Measurements from ENCODE around the gene MTX1. TPM values are rescaled to one million over a fixed set of nuclear protein-coding genes. Genes with fewer than 3 reads are reported as not detected.

Gene MTX1
- total and polyA plus RNA-seq, 9 of the 15 experiments (the other 6 are each of a cell fraction or from before 2014, with no cell fraction given), result 29.1 to 98.4 (median 66.9) TPM

DNA sequence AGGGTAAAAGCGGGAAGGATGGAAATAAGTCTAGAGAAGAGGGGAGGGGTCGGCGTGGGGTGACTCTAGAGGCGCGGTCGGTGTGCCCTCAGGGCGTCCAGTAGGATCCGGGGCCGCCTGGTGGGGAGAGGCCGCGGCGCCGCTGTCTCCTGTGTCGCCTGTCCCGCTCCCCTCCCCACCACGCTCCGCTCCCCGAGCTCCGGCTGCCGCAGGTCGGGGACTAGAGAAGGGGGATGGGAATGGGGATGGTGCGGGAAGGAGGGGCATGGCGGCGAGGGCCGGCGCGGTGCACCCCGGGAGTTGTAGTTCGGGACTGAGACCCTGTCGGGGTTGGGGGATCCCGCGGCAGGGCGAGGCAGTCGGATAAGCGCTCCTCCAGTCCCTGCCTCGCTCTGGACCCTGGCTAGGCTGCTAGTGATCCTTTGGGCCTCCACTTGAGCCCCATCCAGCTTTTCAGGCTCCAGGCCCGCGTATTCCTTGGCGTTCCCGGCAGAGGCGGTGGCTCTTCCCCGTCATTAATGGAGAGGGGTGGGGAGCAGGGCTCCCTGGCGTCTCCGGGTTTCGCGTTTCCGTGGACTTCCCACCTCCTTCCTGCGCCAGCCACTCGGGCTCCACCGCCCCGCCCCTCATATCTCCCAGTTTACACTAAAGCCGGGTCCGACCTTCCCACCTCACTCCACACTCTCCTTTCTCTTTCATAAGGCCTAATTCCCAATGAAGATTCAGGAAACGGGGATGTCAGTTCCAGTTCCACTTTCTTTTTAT is 46.9 kb downstream of the MTX1 start, which contains the start of gene ENTREP3 (continued):
- TF ChIP-seq, protein P1, sequence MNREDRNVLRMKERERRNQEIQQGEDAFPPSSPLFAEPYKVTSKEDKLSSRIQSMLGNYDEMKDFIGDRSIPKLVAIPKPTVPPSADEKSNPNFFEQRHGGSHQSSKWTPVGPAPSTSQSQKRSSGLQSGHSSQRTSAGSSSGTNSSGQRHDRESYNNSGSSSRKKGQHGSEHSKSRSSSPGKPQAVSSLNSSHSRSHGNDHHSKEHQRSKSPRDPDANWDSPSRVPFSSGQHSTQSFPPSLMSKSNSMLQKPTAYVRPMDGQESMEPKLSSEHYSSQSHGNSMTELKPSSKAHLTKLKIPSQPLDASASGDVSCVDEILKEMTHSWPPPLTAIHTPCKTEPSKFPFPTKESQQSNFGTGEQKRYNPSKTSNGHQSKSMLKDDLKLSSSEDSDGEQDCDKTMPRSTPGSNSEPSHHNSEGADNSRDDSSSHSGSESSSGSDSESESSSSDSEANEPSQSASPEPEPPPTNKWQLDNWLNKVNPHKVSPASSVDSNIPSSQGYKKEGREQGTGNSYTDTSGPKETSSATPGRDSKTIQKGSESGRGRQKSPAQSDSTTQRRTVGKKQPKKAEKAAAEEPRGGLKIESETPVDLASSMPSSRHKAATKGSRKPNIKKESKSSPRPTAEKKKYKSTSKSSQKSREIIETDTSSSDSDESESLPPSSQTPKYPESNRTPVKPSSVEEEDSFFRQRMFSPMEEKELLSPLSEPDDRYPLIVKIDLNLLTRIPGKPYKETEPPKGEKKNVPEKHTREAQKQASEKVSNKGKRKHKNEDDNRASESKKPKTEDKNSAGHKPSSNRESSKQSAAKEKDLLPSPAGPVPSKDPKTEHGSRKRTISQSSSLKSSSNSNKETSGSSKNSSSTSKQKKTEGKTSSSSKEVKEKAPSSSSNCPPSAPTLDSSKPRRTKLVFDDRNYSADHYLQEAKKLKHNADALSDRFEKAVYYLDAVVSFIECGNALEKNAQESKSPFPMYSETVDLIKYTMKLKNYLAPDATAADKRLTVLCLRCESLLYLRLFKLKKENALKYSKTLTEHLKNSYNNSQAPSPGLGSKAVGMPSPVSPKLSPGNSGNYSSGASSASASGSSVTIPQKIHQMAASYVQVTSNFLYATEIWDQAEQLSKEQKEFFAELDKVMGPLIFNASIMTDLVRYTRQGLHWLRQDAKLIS (CRISPR knock-in tag; IDR thresholded peaks at IDR 0.05), result 0 out of 2 replicates have a peak, but pooled peaks have one; percentile 33
- TF ChIP-seq KDM4B (IDR thresholded peaks at IDR 0.05; ENCODE audit: borderline replicate concordance in 2 of 2, low read depth in 1 of 2), result peak in 1 of 2 experiments; percentile 74; a peak in 1 of 4 replicates
- peak; percentile 63 for TF ChIP-seq ATF7 (IDR thresholded peaks at IDR 0.05)
- no peak for TF ChIP-seq CBX8 (IDR thresholded peaks at IDR 0.05; ENCODE audit: borderline replicate concordance, extremely low read depth, low read depth, low read length, poor library complexity, severe bottlenecking)
- TF ChIP-seq NR1H2 (CRISPR knock-in tag; IDR thresholded peaks at IDR 0.05), result no peak
- TF ChIP-seq MCM5 (IDR thresholded peaks at IDR 0.05; ENCODE audit: low read depth), result no peak
- TF ChIP-seq, protein P2, sequence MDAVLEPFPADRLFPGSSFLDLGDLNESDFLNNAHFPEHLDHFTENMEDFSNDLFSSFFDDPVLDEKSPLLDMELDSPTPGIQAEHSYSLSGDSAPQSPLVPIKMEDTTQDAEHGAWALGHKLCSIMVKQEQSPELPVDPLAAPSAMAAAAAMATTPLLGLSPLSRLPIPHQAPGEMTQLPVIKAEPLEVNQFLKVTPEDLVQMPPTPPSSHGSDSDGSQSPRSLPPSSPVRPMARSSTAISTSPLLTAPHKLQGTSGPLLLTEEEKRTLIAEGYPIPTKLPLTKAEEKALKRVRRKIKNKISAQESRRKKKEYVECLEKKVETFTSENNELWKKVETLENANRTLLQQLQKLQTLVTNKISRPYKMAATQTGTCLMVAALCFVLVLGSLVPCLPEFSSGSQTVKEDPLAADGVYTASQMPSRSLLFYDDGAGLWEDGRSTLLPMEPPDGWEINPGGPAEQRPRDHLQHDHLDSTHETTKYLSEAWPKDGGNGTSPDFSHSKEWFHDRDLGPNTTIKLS (IDR thresholded peaks at IDR 0.05; ENCODE audit: borderline replicate concordance, low read depth), result peak; percentile 61; the same call in 1 of the 2 replicates
- peak; percentile 75 to 94 (median 92) for TF ChIP-seq YY1 (IDR thresholded peaks at IDR 0.05; ENCODE audit: borderline replicate concordance in 1 of 3, control insufficient read depth in 1 of 3, extremely low read depth in 1 of 3, insufficient read depth in 3 of 3, insufficient read length in 1 of 3, insufficient replicate concordance in 2 of 3, low read depth in 1 of 3, low read length in 2 of 3)
- TF ChIP-seq, protein P3, sequence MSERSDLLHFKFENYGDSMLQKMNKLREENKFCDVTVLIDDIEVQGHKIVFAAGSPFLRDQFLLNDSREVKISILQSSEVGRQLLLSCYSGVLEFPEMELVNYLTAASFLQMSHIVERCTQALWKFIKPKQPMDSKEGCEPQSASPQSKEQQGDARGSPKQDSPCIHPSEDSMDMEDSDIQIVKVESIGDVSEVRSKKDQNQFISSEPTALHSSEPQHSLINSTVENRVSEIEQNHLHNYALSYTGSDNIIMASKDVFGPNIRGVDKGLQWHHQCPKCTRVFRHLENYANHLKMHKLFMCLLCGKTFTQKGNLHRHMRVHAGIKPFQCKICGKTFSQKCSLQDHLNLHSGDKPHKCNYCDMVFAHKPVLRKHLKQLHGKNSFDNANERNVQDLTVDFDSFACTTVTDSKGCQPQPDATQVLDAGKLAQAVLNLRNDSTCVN (CRISPR knock-in tag; IDR thresholded peaks at IDR 0.05), result no peak
- peak; percentile 55; the same call in 1 of the 2 replicates for TF ChIP-seq TOE1 (IDR thresholded peaks at IDR 0.05; ENCODE audit: borderline replicate concordance)
- TF ChIP-seq TOE1 (CRISPR knock-in tag; IDR thresholded peaks at IDR 0.05; ENCODE audit: borderline replicate concordance, low read depth), result no peak
- TF ChIP-seq, protein P4, sequence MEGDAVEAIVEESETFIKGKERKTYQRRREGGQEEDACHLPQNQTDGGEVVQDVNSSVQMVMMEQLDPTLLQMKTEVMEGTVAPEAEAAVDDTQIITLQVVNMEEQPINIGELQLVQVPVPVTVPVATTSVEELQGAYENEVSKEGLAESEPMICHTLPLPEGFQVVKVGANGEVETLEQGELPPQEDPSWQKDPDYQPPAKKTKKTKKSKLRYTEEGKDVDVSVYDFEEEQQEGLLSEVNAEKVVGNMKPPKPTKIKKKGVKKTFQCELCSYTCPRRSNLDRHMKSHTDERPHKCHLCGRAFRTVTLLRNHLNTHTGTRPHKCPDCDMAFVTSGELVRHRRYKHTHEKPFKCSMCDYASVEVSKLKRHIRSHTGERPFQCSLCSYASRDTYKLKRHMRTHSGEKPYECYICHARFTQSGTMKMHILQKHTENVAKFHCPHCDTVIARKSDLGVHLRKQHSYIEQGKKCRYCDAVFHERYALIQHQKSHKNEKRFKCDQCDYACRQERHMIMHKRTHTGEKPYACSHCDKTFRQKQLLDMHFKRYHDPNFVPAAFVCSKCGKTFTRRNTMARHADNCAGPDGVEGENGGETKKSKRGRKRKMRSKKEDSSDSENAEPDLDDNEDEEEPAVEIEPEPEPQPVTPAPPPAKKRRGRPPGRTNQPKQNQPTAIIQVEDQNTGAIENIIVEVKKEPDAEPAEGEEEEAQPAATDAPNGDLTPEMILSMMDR (IDR thresholded peaks at IDR 0.05 in 2 of 3, conservative IDR thresholded peaks at IDR 0.05 in 1 of 3; ENCODE audit: insufficient read depth in 2 of 3, low read depth in 1 of 3, low read length in 3 of 3), result peak in 2 of 3 experiments; percentile 34 to 47; a peak in 3 of 6 replicates
- peak in 1 of 2 experiments; percentile 59; a peak in 1 of 4 replicates for TF ChIP-seq SIN3A (IDR thresholded peaks at IDR 0.05; ENCODE audit: borderline replicate concordance in 2 of 2, control insufficient read depth in 1 of 2, low read depth in 2 of 2, low read length in 2 of 2)
- peak; percentile 76 for TF ChIP-seq MBD2 (IDR thresholded peaks at IDR 0.05; ENCODE audit: borderline replicate concordance, low read depth)

Measured in K562 (cell line).